HEK293T (cell line): ENCODE data around the gene ANKS1B.

Experiments used
- BHLHE40 ChIP-seq: fragments of 450-650 bp; IDR thresholded peaks from 2 replicates; pipeline ENCODE4 v1.6.1; 2016; ENCODE audit warnings: mild to moderate bottlenecking, moderate library complexity, borderline replicate concordance
- ELF4 ChIP-seq: fragments of 450-650 bp; IDR thresholded peaks from 2 replicates; pipeline ENCODE4 v1.6.1; 2017; ENCODE audit warnings: antibody characterized with exemption

DNA sequence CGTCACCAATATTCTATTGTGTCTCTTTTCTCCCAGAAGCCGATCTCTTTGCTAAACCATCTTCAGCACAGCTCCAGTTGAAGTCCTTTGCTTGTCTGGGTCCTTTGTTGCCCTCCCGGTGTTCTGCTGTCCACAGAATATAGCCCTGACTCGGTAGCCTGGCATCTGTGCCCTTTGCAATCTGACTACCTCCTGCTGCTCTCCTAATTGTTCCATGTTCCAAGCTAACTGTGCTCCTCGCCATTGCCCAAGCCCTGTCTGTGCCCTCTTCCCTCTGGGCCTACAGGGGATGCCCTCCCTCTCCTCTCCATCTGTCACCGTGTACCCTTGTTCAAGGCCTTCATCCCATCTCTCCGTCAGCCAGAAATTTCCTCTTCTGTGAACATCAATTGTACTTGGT lies 1033.3 kb downstream of the ANKS1B start:
- TF ChIP-seq BHLHE40 (no peak), ELF4 (no peak)
